Measurements from ENCODE around the gene RCOR1.

The RCOR1 gene

GRCh38 chr14:102696332-102696731, 103.9 kb downstream of the RCOR1 start:
- Histone ChIP-seq H3K36me3 (ENCODE audit: low read length) (no peaks in the 10 kb centered on the region), H3K4me3 (ENCODE audit: insufficient read depth, low read length, poor library complexity, severe bottlenecking) (no peak overlapping the region), H3K27ac (ENCODE audit: low read depth, low read length) (no peak overlapping the region), H3K9ac (ENCODE audit: low read length) (no peak overlapping the region), H3K27me3 (ENCODE audit: low read length) (no peaks in the 10 kb centered on the region), H3K4me2 (ENCODE audit: low read depth, low read length, poor library complexity, severe bottlenecking) (no peak overlapping the region), H3K79me2 (ENCODE audit: insufficient read depth, low read length) (peaks cover 4% of the 10 kb centered on the region; the same call in 1 of the 2 replicates), H4K20me1 (ENCODE audit: low read depth, low read length) (no peaks in the 10 kb centered on the region), H3K9me3 (ENCODE audit: insufficient read depth, low read length) (no peaks in the 10 kb centered on the region), H3F3A (ENCODE audit: insufficient read depth) (0 out of 2 replicates have a peak, but pooled peaks cover 4% of the 10 kb centered on the region), H2AFZ (ENCODE audit: low read depth, low read length, severe bottlenecking) (no peak overlapping the region), H3K9me2 (replicated peaks; ENCODE audit: insufficient read depth, low read length) (no peaks in the 10 kb centered on the region)
- no peak for TF ChIP-seq EZH2phosphoT487 (conservative IDR thresholded peaks at IDR 0.05; ENCODE audit: low read length)
- TF ChIP-seq, protein P1, sequence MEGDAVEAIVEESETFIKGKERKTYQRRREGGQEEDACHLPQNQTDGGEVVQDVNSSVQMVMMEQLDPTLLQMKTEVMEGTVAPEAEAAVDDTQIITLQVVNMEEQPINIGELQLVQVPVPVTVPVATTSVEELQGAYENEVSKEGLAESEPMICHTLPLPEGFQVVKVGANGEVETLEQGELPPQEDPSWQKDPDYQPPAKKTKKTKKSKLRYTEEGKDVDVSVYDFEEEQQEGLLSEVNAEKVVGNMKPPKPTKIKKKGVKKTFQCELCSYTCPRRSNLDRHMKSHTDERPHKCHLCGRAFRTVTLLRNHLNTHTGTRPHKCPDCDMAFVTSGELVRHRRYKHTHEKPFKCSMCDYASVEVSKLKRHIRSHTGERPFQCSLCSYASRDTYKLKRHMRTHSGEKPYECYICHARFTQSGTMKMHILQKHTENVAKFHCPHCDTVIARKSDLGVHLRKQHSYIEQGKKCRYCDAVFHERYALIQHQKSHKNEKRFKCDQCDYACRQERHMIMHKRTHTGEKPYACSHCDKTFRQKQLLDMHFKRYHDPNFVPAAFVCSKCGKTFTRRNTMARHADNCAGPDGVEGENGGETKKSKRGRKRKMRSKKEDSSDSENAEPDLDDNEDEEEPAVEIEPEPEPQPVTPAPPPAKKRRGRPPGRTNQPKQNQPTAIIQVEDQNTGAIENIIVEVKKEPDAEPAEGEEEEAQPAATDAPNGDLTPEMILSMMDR (IDR thresholded peaks at IDR 0.05; ENCODE audit: insufficient read depth, low read length, poor library complexity, severe bottlenecking) = no peak

DNA sequence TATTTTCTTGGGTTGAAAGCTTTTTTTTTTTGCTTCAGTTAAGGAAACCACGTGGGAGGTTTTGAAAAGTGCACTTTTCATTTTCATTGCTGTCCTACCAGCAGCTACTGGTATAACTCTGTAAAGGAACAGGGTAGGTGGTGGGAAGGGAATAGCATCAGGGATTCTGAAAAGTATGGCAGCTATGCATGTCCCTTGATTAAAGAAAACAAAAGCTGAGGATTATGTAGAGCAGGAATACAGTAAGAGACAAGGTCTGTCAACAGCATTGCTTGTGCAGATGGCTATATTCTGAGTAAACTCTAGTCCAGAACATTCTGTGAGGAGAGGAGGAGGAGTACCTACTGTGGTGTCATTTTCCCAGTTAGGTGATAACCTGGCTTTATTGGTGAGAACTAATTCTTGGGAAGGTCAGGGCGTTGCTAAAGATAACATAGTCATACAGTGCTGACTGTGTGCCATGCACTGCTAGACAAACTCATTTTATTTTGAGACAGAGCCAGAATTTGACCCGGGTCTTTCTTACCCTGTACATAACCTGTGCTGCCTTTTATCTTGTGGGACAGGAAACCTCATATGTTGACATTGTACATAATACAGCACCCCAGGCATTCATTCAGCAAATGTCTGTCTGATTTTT, 104.5 kb downstream of the RCOR1 start:
- Histone ChIP-seq H3K4me3 (ENCODE audit: insufficient read depth, low read length, poor library complexity, severe bottlenecking) (no peak overlapping the region), H3K36me3 (ENCODE audit: low read length) (peaks cover 5% of the 10 kb centered on the region; the same call in 1 of the 2 replicates), H3K9me3 (ENCODE audit: insufficient read depth, low read length) (no peaks in the 10 kb centered on the region), H3K9ac (ENCODE audit: low read length) (no peak overlapping the region), H3K4me2 (ENCODE audit: low read depth, low read length, poor library complexity, severe bottlenecking) (no peak overlapping the region), H4K20me1 (ENCODE audit: low read depth, low read length) (no peaks in the 10 kb centered on the region), H3F3A (ENCODE audit: insufficient read depth) (0 out of 2 replicates have a peak, but pooled peaks cover 4% of the 10 kb centered on the region), H3K27me3 (ENCODE audit: low read length) (no peaks in the 10 kb centered on the region), H3K9me2 (replicated peaks; ENCODE audit: insufficient read depth, low read length) (no peaks in the 10 kb centered on the region), H2AFZ (ENCODE audit: low read depth, low read length, severe bottlenecking) (no peak overlapping the region), H3K27ac (ENCODE audit: low read depth, low read length) (no peak overlapping the region), H3K79me2 (ENCODE audit: insufficient read depth, low read length) (peaks cover 4% of the 10 kb centered on the region; the same call in 1 of the 2 replicates)
- no peak for TF ChIP-seq EZH2phosphoT487 (conservative IDR thresholded peaks at IDR 0.05; ENCODE audit: low read length)
- TF ChIP-seq, protein P1 (IDR thresholded peaks at IDR 0.05; ENCODE audit: insufficient read depth, low read length, poor library complexity, severe bottlenecking) = no peak

DNA sequence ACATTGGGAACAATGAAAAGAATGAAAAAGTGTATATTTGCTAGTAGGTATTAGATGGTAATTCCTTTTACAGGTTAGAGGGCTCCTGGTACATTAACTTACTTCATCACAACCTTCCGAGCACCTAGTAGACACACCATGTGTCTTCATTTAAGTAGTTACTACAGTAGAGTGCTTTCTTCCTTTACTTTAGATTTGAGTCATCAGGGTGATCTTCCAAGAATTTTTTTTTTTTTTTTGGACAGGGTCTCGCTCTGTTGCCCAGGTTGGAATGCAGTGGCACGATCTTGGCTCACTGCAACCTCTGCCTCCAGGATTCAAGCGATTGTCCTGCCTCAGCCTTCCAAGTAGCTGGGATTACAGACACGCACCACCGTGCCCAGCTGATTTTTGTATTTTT, 105.1 kb downstream of the RCOR1 start:
- no peak overlapping the region for H3K27ac ChIP-seq (ENCODE audit: low read depth, low read length)
- TF ChIP-seq, protein P1 (IDR thresholded peaks at IDR 0.05; ENCODE audit: insufficient read depth, low read length, poor library complexity, severe bottlenecking) = no peak
- TF ChIP-seq EZH2phosphoT487 (conservative IDR thresholded peaks at IDR 0.05; ENCODE audit: low read length) = no peak
- no peaks in the 10 kb centered on the region for H3K9me2 ChIP-seq (replicated peaks; ENCODE audit: insufficient read depth, low read length)
- no peaks in the 10 kb centered on the region for H3K27me3 ChIP-seq (ENCODE audit: low read length)
- H3K9ac ChIP-seq (ENCODE audit: low read length) = no peak overlapping the region
- H3F3A ChIP-seq (ENCODE audit: insufficient read depth) = 0 out of 2 replicates have a peak, but pooled peaks cover 4% of the 10 kb centered on the region
- H3K9me3 ChIP-seq (ENCODE audit: insufficient read depth, low read length) = no peaks in the 10 kb centered on the region
- H2AFZ ChIP-seq (ENCODE audit: low read depth, low read length, severe bottlenecking) = no peak overlapping the region
- no peaks in the 10 kb centered on the region for H4K20me1 ChIP-seq (ENCODE audit: low read depth, low read length)
- H3K4me3 ChIP-seq (ENCODE audit: insufficient read depth, low read length, poor library complexity, severe bottlenecking) = no peak overlapping the region
- peaks cover 4% of the 10 kb centered on the region; the same call in 1 of the 2 replicates for H3K79me2 ChIP-seq (ENCODE audit: insufficient read depth, low read length)
- H3K36me3 ChIP-seq (ENCODE audit: low read length) = peaks cover 8% of the 10 kb centered on the region
- H3K4me2 ChIP-seq (ENCODE audit: low read depth, low read length, poor library complexity, severe bottlenecking) = no peak overlapping the region
